Fibroblast of lung (primary cell): ENCODE data around the gene NDUFA12.

ENCODE experiments used
- CTCF ChIP-seq, 2 donors: IDR thresholded peaks in 1 of 2; conservative IDR thresholded peaks in 1 of 2; 1 replicate in 1 of 2; 2 replicates in 1 of 2; pipeline ENCODE4 v1.5.1; 2011 to 2012; ENCODE audit warnings: low read length in 2 of 2, control low read depth in 1 of 2, inconsistent platforms in 1 of 2, low read depth in 1 of 2, mild to moderate bottlenecking in 1 of 2
- EZH2 ChIP-seq: IDR thresholded peaks from 2 replicates; pipeline ENCODE4 v1.5.1; 2012; ENCODE audit warnings: low read length, control low read depth, mild to moderate bottlenecking; ENCODE audit errors: missing control alignments

GRCh38 chr12:94969424-94969823 is 34.1 kb downstream of the NDUFA12 start:
- TF ChIP-seq CTCF (conservative IDR thresholded peaks at IDR 0.05 in 1 of 2, IDR thresholded peaks at IDR 0.05 in 1 of 2; ENCODE audit: low read depth in 1 of 2, low read length in 2 of 2): no peak
- no peak for TF ChIP-seq EZH2
